Cardiac ventricle fibroblast (primary cell): ENCODE data around the gene YY1. TPM values are rescaled to one million over a fixed set of nuclear protein-coding genes. Genes with fewer than 3 reads are reported as not detected.

Experiments used
- total RNA-seq: library from RNA; depleted of rRNA; stranded (reverse); fragments of >200 nt; gene quantifications from 2 replicates; pipeline ENCODE4 v1.2.3, GENCODE V29; 2015

Gene YY1
- total RNA-seq: 37.3 and 39.6 TPM in 2 replicates

DNA sequence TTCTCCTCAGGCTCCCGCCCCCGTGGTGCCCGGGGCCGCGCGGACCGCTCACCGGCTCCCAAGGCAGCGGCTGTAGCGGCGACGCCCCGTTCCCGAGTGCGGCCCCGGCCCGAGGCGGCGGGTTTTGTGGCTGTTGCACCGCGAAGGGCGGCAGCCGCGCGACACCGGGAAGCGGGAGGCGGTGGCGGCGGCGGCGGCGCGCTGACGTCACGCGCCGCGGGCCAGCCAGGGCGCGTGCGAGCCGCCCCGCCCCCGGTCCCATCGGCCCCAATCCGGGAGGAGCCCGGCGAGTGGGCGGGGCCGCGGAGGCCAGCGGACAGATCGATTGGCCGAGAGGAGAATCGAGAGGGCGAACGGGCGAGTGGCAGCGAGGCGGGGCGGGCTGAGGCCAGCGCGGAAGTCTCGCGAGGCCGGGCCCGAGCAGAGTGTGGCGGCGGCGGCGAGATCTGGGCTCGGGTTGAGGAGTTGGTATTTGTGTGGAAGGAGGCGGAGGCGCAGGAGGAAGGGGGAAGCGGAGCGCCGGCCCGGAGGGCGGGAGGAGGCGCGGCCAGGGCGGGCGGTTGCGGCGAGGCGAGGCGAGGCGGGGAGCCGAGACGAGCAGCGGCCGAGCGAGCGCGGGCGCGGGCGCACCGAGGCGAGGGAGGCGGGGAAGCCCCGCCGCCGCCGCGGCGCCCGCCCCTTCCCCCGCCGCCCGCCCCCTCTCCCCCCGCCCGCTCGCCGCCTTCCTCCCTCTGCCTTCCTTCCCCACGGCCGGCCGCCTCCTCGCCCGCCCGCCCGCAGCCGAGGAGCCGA, at the start of gene YY1:
YY1 (plus strand) TSS at position 726 of the 792 bp plus-strand sequence. CDS start 101 bp downstream, outside the sequence.

DNA sequence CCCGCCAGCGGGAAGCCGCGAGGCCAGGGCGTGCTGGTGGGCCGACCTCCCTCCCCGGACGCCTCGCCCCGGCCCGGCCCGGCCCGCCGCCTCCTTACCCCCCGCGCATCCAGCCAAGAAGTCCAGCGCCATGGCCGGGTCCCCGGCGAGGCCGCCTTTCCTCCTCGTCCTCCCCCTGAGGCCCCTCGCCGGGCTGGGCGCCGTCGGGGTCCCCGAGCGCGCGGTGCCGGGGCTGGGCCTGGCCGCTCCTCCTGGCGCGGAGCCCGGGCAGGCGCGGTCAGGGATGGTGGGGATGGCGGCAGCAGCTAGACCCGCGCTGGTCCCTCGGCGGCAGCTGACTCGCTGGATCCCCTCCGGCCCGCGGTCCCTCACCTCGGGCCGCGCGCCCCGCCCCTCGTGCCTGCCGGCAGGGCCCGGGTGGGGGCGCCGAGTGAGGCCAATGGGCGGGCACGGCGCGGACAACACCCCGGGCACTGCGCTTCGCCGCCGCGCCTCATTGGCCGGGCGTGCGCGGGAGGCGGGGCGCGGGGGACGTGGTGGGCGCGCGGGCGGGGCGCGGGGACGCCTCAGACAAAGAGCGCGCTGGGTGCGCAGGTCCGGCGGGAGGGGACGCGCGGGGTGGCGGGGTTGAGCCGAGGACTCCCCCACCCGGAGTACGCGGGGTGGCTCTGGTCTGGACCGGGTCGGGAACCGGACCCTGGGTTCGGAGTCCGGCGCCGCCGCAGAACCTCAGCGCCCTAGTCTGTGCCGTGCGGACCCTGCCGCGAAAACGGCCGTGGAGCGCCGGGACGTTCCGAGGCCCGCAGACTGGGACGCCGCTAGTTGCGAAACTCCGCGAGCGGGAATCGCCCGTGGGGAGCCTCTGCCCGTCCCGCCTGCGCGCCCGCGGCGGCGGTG, 67.4 kb downstream of the YY1 start, which contains the start of gene SLC25A29:
SLC25A29 (minus strand) TSS at position 344 of the 897 bp plus-strand sequence; CDS start at position 132, 212 bp downstream.

DNA sequence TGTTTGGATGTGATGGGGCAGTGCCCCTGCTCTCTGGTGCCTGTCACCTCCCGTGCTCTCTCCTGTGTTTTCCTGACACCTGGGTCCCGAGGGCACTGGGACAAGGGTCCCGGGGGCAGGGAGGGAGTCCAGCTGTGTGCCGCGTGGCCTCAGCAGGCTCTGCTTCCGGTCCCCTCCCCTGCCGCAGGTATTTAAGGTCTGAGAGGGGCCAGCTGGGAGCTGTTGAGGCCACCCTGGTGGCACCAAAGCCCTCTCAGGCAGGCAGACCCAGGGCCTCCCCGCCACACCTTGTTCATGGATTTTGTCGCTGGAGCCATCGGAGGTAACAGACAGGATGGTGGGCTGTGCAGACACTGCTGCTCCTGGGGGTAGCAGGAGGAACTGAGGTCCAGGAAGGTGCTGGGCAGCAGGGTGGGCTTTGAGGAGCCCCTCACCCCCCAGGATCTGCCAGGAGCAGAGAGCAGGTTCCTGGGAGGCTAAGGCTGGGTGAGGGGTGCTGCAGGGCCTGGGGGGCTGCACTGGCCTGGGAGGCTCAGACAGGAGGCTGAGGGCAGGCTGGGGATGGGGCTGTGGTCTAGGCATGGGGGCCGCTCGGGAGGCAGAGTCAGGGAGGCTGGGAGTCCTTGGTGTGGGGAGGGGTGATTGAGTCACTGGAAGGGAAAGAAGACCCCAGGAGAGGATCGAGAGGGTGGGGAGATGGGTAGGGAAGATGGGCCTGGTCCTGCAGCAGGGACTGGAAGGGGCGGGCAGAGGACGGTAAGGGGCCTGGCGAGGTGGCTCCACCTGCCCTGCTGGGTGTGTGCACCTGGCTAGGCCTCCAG, 84.4 kb downstream of the YY1 start, which contains the start of gene SLC25A47:
SLC25A47 (plus strand) TSS at position 219 of the 821 bp plus-strand sequence; CDS start at position 295, 76 bp downstream.

Other genes with a start within 250 kb of the YY1 start
- 21.7 and 28.1 TPM in 2 replicates for gene EVL, start 173.7 kb upstream of the YY1 start, total RNA-seq
- not detected in 2 replicates for gene DEGS2, start 79.5 kb upstream of the YY1 start, total RNA-seq
- gene SLC25A29, start 67.3 kb downstream of the YY1 start, total RNA-seq: 30.6 and 31.7 TPM in 2 replicates
- gene SLC25A47, start 84.2 kb downstream of the YY1 start, total RNA-seq: not detected in 2 replicates
- gene WDR25, start 137.3 kb downstream of the YY1 start, total RNA-seq: 8.5 and 9.7 TPM in 2 replicates